ENCODE data around the gene L3MBTL4.

Gene L3MBTL4

DNA sequence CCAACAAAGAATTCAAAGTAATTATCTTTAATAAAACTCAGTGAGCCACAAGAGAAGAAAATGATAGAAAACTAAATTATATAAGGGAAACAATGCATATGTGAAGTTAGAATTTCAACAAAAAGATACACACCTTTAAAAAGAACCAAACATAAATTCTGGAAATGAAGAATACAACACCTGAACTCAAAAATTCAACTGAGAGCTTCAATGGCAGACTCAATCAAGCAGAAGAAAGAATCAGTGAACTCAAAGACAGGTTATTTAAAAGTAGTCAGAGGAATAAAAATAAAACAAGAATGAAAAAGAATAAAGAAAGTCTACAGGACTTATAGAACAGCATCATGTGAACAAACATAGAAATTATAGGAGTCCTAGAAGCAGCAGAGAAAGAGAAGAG, 73.4 kb downstream of the L3MBTL4 start:
- TF ChIP-seq Cebpa-rat (IDR thresholded peaks at IDR 0.05) = no peak
- peaks cover 42% of the 10 kb centered on the region for H3K9me3 ChIP-seq
- no peak overlapping the region for H3K9ac ChIP-seq
- no peaks in the 10 kb centered on the region for H3K36me3 ChIP-seq
- no peaks in the 10 kb centered on the region for H3K27me3 ChIP-seq
- no peaks in the 10 kb centered on the region for H4K20me1 ChIP-seq
- H3K4me2 ChIP-seq = no peak overlapping the region
- H3K4me1 ChIP-seq = no peaks in the 10 kb centered on the region
- no peak overlapping the region for H3K4me3 ChIP-seq
- no peak overlapping the region for H3K27ac ChIP-seq

GRCh38 chr18:6340121-6340520, 74.6 kb downstream of the L3MBTL4 start:
- Histone ChIP-seq H3K4me3 (no peak overlapping the region), H3K4me1 (no peaks in the 10 kb centered on the region), H4K20me1 (no peaks in the 10 kb centered on the region), H3K9me3 (peaks cover 42% of the 10 kb centered on the region), H3K4me2 (no peak overlapping the region), H3K27me3 (no peaks in the 10 kb centered on the region), H3K36me3 (no peaks in the 10 kb centered on the region), H3K9ac (no peak overlapping the region), H3K27ac (no peak overlapping the region)
- no peak for TF ChIP-seq Cebpa-rat (IDR thresholded peaks at IDR 0.05)

- Histone ChIP-seq H3K4me3 (no peak overlapping the region), H3K27ac (no peak overlapping the region), H3K9me3 (peaks cover 11% of the 10 kb centered on the region), H3K36me3 (no peaks in the 10 kb centered on the region), H3K9ac (no peak overlapping the region), H3K4me2 (no peak overlapping the region), H3K27me3 (no peaks in the 10 kb centered on the region), H3K4me1 (no peaks in the 10 kb centered on the region), H4K20me1 (no peaks in the 10 kb centered on the region)
- no peak for TF ChIP-seq Cebpa-rat (IDR thresholded peaks at IDR 0.05)
These were observed 78.5 kb downstream of the L3MBTL4 start for GRCh38 chr18:6336239-6336638.

GRCh38 chr18:6333981-6334380, 80.7 kb downstream of the L3MBTL4 start:
- H3K4me1 ChIP-seq = no peaks in the 10 kb centered on the region
- H3K27me3 ChIP-seq = no peaks in the 10 kb centered on the region
- no peaks in the 10 kb centered on the region for H4K20me1 ChIP-seq
- no peak overlapping the region for H3K27ac ChIP-seq
- H3K4me2 ChIP-seq = no peak overlapping the region
- no peaks in the 10 kb centered on the region for H3K9me3 ChIP-seq
- no peak for TF ChIP-seq Cebpa-rat (IDR thresholded peaks at IDR 0.05)
- H3K9ac ChIP-seq = no peak overlapping the region
- H3K4me3 ChIP-seq = no peak overlapping the region
- H3K36me3 ChIP-seq = no peaks in the 10 kb centered on the region

DNA sequence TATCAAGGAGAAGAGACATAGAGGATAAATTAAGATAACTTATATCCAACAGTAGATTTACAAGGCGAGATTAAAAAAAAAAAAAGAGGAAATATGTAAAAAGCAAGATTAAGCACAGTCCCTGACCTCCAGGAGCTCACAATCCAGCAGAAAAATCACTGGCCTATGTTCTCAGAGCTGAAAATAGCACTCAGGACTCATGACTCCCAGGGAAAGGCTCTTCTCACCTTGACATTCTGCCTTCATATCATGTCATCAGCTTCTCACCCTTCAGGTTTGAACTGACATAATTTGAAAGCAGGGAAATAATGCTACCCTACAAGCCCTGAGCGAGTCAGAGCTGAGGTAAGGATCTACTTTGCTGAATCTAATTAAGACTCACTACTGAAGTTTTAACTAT, 82.8 kb downstream of the L3MBTL4 start:
- TF ChIP-seq Cebpa-rat (IDR thresholded peaks at IDR 0.05) = no peak
- Histone ChIP-seq H3K36me3 (no peaks in the 10 kb centered on the region), H3K9ac (no peak overlapping the region), H3K4me1 (no peaks in the 10 kb centered on the region), H4K20me1 (no peaks in the 10 kb centered on the region), H3K4me3 (no peak overlapping the region), H3K9me3 (no peaks in the 10 kb centered on the region), H3K4me2 (no peak overlapping the region), H3K27me3 (no peaks in the 10 kb centered on the region), H3K27ac (no peak overlapping the region)

GRCh38 chr18:6330786-6331185, 83.9 kb downstream of the L3MBTL4 start:
- no peaks in the 10 kb centered on the region for H3K4me1 ChIP-seq

DNA sequence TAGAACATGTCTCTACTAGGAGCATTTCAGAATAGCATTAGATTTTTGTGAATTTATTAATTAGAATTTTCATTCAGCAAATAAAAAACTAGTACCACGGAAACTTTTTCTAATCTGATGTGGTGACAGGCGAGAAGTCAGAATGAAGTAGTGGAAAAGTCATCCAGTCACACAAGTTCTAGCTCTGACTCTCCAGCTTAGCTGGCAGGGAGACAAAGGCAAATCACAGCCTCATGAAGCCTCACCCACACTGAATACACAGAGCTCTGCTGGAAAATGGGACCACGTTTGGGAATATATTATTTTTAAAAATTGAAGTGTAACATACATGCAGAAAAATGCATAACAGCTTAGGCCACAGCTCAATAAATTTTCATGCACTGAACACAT, 86.1 kb downstream of the L3MBTL4 start:
- Histone ChIP-seq H3K9ac (no peak overlapping the region), H3K4me1 (no peaks in the 10 kb centered on the region), H3K36me3 (peaks cover 8% of the 10 kb centered on the region), H3K27me3 (no peaks in the 10 kb centered on the region), H3K27ac (no peak overlapping the region), H3K9me3 (peaks cover 16% of the 10 kb centered on the region), H4K20me1 (no peaks in the 10 kb centered on the region), H3K4me2 (no peak overlapping the region), H3K4me3 (no peak overlapping the region)
- TF ChIP-seq Cebpa-rat (IDR thresholded peaks at IDR 0.05) = no peak

More at GRCh38 chr18:6330786-6331185, 83.9 kb downstream of the L3MBTL4 start:
- H3K9me3 ChIP-seq = no peaks in the 10 kb centered on the region
- no peak overlapping the region for H3K4me2 ChIP-seq
- H4K20me1 ChIP-seq = no peaks in the 10 kb centered on the region
- H3K27ac ChIP-seq = no peak overlapping the region
- TF ChIP-seq Cebpa-rat (IDR thresholded peaks at IDR 0.05) = no peak
- H3K36me3 ChIP-seq = no peaks in the 10 kb centered on the region
- H3K9ac ChIP-seq = no peak overlapping the region
- no peak overlapping the region for H3K4me3 ChIP-seq
- no peaks in the 10 kb centered on the region for H3K27me3 ChIP-seq

DNA sequence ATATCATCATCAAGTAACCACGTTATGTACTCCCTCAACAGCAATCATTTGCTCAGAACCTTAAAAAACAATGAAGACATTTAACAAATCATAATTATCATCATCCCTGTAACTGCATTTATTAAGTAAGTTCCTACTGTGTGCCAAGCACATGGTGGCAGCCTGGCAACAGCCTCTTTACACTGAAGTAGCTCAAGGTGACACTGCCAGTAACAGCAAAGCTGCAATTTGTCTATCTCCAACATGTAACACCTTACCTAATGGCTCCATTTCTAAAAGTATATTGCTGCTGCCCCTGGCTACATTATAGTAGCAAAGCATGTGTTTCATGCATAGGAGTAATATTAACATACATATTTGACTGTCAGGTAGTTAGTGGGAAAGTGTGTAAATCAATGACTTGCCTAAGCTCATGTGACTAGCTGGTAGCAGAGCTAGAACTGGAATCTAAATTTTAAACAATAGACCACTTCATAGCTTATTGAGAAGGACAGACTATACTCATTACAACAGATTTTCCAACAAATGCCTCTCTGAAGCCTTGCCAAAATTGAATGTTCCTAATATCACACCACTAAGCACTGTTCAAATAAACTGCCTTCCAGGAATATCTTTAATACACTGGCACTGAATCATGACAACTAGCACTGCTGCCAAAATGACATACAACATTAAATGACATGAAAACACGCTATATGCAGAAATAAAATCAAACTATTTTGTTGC, 86.7 kb downstream of the L3MBTL4 start:
- Histone ChIP-seq H3K27me3 (no peaks in the 10 kb centered on the region), H3K4me3 (no peak overlapping the region), H3K27ac (no peak overlapping the region), H3K36me3 (peaks cover 8% of the 10 kb centered on the region), H3K9ac (no peak overlapping the region), H3K9me3 (peaks cover 21% of the 10 kb centered on the region), H4K20me1 (no peaks in the 10 kb centered on the region), H3K4me2 (no peak overlapping the region), H3K4me1 (no peaks in the 10 kb centered on the region)
- TF ChIP-seq Cebpa-rat (IDR thresholded peaks at IDR 0.05) = no peak

DNA sequence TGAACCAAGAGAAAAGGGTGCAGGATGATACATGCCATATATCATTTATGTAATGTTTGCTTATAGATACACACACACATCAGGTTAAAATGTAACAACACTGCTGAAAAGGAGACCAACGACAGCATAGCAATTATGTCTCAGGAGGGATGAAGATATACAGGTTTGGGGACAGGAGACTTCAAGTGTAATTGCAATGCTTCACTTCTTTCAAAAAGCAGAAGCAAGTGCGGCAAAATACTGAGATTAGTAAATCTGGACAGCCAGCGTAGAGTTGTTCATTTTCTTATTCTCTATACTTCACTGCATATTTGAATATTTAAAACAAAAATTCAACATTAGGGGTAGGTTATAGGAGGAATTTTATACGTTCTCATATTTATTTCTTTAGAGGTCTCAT, 87.2 kb downstream of the L3MBTL4 start:
- Histone ChIP-seq H3K27ac (no peak overlapping the region), H3K9me3 (peaks cover 27% of the 10 kb centered on the region), H4K20me1 (no peaks in the 10 kb centered on the region)

GRCh38 chr18:6326566-6326965, 88.1 kb downstream of the L3MBTL4 start:
- Histone ChIP-seq H3K9me3 (peaks cover 28% of the 10 kb centered on the region), H3K4me2 (no peak overlapping the region), H3K4me3 (no peak overlapping the region), H4K20me1 (no peaks in the 10 kb centered on the region), H3K36me3 (peaks cover 8% of the 10 kb centered on the region), H3K27me3 (no peaks in the 10 kb centered on the region), H3K27ac (no peak overlapping the region), H3K9ac (no peak overlapping the region), H3K4me1 (no peaks in the 10 kb centered on the region)
- TF ChIP-seq Cebpa-rat (IDR thresholded peaks at IDR 0.05) = no peak

More for the DNA sequence above, 87.2 kb downstream of the L3MBTL4 start:
- H3K4me1 ChIP-seq = no peaks in the 10 kb centered on the region
- TF ChIP-seq Cebpa-rat (IDR thresholded peaks at IDR 0.05) = no peak
- no peaks in the 10 kb centered on the region for H3K27me3 ChIP-seq
- no peak overlapping the region for H3K4me2 ChIP-seq
- H3K9ac ChIP-seq = no peak overlapping the region
- peaks cover 8% of the 10 kb centered on the region for H3K36me3 ChIP-seq
- no peak overlapping the region for H3K4me3 ChIP-seq
